Activated effector memory CD4-positive, alpha-beta T cell treated with anti-CD3 and anti-CD28 coated beads, Interleukin-2, amount 50 U/mL, for 16 hours (primary cell): ENCODE results near the gene IL18RAP.

Experiments used
- DNase-seq: peaks from one replicate; pipeline ENCODE4 v3.0.0-alpha.2; 2020

The IL18RAP gene

DNA sequence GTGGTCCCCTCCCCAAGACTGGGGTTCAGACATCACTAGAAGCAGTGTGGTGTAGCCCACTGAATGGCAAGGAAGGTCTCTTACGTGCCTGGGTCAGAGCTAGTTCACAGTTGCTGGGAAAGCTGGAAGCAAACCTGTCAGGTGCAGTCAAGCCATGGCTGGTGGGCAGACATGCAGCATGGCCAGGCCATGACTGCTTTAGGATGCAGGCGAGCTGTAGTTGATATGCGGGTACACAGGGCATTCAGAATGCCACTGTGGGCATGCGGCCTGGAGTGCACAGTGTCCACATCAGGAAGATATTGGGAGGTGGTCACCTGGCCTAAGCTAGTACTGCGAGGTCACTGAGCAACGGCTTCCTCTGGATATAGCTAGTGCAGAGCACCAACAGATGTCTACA is 38.2 kb downstream of the IL18RAP start:
- DNase-seq, result no peak

DNA sequence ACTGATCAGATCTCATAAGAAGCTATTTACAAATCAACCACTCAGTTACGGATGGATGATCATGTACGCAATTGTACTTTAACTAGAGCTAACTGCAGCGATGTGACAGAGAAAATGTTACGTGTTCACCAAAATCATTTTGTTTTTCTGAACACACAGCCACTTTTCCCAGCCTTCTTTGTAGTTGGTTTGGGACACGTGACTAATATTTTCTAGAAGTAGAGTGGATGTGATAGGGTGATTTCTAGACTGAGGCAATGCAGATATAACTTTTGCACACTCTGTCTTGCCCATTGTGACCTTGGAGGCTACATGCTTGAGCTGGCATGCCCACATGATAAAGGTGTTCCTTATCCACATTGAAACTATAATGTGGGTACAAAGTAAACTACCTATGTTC is 40.2 kb downstream of the IL18RAP start:
- DNase-seq, result no peak

DNA sequence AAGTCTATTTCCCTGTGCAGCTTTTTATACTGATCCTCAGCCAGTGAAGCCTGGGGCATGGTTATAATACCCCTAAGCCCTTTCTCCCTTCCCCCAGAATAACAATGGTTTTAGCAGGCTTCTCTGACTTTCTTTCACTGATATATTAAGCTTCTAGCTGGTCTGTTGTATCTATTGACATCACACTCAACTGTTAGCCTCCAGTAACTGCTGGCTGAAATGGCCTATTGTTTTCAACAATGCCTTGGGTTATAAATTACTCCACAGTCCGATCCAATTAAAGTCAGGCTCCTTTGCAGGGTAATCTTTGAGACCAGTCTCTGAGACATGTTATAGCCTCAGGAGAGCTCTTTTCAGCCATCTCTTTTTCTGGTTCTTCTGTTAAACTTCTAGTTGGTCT is 47.2 kb downstream of the IL18RAP start:
- DNase-seq, result no peak

DNA sequence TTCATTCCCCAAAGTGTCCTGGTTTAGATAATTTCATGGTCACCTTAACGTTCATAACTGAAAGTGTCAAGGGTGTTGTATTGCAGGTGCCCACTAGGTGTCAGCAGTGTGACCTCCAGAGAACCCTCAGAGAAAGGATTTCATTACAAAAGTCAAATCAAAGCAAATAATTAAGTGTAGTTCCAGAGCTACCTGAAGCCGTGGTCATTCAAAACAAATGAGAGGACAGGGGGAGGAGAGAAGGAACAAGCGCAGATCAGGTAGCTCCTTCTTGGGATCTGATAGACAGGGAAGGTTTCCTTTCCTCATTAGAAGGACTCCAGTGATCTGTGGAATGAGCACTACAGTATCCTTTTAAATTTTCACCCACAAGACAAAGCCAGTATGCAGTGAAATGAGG is 50.1 kb downstream of the IL18RAP start, which contains the start of gene SLC9A4:
Gene SLC9A4 (plus strand): TSS at position 207 of the 400 bp plus-strand sequence. CDS start 534 bp downstream, outside the sequence.
- peak; percentile 82 for DNase-seq

DNA sequence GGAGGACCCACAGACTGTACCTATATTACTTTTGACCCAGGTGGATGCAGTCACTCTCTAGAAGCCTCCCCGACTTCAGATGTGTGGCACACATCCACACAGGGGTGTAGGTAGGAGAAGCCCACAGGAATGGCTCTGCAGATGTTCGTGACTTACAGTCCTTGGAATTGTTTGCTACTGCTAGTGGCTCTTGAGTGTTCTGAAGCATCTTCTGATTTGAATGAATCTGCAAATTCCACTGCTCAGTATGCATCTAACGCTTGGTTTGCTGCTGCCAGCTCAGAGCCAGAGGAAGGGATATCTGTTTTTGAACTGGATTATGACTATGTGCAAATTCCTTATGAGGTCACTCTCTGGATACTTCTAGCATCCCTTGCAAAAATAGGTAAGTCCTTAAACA is 50.7 kb downstream of the IL18RAP start:
- no peak for DNase-seq

DNA sequence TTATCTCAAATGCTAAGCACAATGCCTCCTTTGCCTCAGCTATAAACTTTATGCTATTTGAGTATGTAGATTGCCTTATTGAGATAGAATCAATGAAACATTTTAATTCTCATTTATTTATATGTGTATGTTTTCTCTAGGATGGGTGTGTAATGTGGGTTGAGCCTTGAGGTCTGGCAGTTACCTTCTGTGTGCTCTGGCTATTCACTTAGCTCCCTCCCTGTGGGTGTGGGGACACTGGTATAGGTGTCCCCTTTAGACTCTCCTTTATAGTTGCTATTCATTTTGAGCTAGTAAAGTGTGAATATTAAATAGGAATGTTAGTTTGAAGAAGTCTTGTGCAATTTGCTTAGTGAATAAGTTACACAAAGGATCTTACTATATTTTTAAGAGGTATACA is 51.8 kb downstream of the IL18RAP start:
- DNase-seq, result no peak

DNA sequence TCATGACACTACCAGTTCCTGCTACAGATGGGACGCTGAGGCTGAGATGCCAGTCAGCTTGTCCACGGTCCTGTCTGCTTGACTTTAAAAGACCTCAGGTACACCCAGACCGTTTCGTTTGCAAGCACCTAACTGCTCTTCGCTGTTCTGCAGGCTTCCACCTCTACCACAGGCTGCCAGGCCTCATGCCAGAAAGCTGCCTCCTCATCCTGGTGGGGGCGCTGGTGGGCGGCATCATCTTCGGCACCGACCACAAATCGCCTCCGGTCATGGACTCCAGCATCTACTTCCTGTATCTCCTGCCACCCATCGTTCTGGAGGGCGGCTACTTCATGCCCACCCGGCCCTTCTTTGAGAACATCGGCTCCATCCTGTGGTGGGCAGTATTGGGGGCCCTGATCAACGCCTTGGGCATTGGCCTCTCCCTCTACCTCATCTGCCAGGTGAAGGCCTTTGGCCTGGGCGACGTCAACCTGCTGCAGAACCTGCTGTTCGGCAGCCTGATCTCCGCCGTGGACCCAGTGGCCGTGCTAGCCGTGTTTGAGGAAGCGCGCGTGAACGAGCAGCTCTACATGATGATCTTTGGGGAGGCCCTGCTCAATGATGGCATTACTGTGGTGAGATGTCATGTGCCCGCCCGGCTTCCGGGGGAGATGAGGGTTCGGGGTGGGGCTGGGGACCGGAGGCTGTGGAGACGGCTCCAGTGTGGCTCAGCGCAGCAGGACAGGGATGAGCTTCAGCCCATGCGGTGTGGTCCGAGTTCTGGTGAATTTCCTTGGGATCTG is 55.9 kb downstream of the IL18RAP start:
- no peak for DNase-seq

DNA sequence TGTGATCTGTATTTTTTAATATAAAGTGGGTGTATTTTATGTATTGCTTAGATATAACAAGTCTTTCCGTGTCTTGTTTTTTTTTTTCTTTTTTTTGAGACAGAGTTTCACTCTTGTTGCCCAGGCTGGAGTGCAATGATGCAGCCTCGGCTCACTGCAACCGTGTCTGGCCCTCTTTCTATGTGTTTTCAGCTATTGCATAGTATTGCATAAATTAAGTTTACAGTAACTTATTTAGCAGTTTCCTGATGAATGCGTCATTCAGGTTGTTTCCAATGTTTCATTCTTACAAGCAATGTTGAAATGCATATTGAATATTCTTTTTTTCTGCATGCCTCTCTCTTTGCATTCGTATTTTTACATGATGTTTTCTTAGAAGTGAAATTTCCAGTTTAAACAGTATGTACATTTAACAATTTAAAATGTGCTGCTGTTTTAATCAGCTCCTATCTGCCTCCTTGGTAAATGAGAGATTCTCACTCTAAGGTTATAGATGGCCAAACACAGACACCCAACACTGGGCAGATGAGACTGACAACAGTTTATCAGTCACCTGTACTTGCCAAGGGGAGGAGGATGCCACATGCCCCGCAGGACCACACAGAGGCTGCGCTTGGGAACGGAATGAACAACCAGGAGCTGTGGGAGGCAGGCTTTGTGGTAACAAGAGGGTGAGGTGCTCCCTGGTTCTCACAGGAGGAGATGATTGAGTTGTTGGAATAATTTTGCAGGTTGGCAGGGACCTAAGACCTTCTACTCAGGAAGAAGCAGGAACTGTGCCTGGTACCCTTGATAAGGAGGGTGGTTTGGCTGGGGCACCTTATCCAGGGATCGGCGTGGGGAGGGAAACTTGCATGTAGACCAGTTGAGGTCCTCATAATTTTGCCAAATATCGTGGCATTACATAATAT is 57.6 kb downstream of the IL18RAP start:
- no peak for DNase-seq

DNA sequence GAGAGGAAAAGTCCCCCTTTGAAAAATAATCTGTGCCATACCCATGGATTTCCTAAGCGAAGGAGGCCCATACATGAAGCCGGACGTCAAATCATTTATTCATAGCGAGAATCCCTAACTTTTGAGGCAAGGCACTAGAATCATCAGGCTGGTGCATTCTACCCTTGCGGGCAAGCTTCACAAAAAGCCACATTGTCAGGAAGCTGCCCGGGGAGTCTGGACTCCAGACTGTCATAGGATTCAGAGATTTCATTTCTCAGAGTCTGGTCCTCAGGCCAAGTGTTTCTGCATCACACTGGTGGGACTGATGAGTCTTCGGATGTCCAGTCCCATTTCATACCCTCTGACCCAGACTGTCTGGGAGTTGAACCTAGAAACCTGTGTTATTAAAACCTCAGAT is 59.0 kb downstream of the IL18RAP start:
- no peak for DNase-seq

DNA sequence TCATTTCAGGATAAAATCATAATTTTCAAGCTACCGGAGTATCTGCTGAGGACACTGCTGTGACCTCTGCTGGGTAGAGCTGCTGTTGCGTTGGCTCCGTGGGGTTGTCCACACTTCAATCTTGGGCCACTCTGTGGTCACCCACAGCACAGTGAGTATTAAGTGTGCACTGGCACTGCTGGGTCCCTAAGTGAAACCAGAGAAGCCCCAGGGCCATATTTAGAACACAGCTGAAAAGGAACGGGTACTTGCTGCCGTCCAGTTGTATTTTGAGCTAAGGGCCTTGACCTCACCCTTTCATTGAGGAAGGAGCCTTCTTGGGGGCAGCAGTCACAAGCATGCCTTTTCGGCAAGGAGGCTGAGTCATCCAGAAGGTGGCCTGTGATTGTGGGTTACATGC is 60.1 kb downstream of the IL18RAP start:
- DNase-seq, result no peak

DNA sequence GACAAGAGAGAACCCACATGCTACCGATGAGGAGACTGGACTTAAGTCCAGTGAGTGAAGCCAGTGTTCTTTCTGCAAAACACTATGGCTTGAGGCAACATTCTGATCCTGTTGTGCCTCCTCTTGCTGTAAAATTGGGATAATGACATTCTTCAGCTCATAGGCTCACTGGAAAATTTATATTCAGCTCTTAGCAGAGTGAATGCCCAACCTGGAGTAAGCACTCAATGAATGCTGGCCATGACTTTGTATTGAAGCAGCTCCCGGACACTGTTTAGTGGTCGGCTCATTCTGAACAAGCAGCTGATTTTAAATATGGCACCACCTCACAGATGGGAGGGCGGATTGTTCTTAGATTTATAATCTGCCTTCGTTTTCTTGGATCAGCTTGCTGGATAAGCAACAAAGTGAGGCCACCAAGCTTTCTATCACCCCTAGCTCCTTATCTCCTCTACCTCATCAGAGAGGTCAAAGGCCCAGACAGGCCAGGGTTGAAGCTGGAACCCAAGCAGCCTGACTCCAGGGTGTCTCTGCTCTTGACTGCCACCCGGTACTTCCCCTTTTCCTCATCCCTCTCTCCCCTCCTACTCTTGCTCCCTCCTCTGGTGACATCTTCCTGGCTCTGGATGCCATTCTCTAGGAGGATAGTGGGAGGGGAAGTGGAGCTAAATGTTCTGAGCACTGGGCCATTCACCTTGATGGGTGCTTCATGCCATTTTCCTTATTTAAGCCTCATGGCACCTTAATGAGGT is 61.5 kb downstream of the IL18RAP start:
- DNase-seq, result no peak

DNA sequence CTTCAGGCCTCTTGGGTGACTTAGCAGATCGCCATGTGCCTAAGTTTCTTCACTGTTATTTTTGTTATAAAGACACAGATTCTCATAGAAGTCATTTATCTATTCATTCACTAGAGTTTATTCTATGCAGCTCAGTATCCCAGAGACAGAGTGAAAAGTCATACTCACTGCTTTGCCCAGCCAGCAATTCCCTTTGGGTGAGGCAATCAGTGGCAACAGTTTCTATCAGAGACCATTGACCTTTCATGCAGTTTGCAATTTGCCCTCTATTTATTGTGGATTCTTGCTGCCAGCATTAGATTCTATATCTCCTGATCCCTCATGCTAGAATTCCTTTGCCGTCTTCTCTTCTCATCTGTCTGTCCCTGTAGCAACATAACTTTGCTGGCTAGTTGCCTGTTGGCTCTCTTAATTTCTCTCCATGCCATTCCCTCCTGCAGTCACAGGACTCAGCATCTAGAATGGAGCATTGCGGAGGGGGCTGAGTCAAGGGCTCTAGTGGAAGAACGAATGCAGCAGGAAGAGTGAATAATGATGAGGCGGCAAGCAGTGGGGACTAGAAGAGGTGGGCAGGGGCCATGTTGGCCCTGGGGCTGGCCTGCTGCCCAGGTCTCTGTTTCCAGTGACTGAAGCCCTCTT is 62.3 kb downstream of the IL18RAP start:
- DNase-seq, result no peak

DNA sequence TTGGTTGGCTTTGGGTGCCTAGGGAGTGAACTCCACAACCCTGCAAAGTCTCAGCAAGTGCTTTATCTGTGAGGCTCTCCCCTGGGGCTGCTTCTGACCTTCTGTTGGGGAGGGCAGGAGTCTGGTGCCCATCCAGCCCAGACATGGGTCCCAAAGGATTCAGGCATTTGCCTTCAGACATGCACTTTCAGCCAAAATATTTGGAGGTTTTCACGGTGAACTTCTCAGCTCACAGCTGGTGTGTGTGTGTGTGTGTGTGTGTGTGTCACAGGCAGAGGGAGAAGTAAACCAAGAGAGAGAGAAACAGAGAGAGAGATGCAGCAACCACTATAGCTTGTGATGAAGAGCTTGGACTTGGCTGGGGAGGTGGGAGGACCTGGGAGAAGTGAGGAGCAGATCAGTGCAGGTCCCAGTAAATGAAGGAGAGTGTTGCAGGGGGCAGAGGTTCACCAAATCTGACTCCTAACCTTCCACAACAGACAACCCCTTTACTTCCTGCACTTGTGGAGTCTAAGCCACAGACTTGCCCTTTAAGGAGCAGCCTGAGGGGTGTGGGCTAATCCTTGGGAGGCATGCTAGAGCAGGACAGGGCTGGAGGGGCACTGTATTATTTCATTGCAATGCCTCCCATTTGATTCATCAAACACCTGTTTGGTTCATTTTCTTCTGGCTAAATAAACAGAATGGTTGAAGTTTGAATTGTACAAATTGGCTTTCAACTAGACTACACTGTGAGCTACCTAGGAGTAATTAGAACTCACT is 64.2 kb downstream of the IL18RAP start:
- no peak for DNase-seq

DNA sequence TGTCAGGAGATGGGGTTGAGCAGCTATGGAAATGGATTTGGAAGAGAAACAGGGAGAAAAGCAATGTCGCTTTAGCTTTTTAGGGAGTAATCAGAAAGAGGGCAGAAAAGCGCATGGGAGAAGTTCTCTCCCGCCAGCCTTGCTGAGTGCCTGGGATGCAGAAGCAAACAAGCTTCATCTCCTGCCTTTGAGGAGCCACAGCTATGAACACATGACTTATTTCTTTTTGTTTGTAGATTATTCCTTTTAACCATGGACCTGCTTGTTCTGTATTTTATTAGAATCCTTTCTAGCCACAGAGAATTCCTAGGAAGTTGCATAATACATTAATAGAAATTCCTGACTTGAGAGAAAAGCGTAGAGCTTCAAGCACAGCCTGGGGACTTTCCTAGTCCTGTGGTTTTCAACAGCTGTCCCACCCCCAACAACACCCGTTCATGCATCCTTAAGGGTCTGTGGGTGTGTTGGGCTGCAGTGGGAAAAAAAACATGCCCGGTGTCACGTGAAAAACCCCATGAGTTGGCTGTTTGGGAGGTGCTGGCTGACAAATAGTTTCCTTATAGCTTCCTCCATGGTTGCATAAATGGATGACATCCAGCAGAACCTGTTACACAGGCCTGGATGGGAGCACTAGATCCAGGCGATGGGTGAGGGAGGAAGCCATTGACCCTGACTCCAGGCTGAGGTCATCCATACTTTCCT is 65.0 kb downstream of the IL18RAP start:
- DNase-seq, result no peak

DNA sequence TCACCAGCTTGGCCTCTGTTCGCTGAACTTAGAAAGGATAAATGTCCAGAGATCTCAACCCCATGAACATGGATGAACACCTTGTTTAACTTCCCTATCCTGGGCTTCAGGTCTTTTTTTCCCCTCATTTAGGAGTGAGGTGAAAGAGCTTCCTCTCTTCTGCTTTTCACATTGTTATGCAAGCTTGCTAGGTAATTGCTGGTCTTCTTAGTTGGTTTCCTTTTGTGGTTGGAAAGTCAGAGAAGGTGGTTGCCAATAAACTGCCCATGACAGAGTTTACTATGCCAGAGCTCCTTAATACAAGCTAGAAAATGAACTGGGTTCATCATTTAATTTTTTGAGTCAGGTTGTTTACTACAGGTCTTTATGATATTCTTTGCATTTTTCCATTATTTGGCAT is 66.7 kb downstream of the IL18RAP start:
- no peak for DNase-seq

DNA sequence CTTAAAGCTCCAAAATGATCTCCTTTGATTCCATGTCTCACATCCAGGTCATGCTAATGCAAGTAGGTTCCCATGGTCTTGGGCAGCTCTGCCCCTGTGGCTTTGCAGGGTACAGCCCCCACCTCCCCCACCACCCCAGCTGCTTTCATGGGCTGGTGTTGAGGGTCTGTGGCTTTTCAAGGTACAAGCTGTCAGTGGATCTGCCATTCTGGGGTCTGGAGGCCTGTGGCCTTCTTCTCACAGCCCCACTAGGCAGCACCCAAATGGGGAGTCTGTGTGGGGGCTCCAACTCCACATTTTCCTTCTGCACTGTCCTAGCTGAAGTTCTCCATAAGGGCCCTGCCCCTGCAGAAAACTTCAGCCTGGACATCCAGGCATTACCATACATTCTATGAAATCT is 69.0 kb downstream of the IL18RAP start:
- DNase-seq, result no peak

DNA sequence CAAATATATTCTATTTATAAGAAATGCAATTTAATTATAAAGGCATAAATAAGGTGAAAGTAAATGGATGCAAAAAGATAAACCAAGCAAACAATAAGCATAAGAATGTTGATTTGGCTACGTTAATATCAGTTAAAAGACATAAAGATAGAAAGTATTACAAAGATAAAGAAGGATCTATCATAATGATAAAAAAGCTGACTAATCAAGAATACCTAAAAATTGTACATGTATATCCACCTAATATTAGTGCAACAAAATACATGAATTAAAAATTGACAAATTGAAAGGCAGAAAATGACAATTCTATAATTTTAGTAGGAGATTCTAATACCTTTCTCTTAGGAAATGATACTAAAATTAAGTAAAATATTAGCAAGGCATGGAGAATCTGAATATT is 71.6 kb downstream of the IL18RAP start:
- no peak for DNase-seq

DNA sequence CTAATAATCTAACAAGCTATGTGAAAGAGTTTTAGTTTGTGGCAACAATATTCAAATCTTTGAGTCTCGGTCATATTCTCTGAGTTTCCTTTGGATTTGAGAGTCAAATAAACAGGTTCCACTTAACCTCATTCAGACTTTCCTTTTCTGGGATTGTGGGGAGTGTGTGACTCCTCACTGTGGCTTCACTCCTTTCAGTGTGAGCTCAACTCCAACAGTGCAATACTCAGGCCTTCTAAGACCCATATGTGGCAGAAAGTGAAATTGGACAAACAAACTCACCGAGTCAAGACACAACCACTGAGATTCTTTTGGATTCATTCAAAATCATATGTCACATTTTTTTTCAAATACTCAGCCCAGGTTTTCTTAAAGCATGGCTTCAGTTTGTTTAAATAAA is 75.5 kb downstream of the IL18RAP start:
- DNase-seq, result no peak

DNA sequence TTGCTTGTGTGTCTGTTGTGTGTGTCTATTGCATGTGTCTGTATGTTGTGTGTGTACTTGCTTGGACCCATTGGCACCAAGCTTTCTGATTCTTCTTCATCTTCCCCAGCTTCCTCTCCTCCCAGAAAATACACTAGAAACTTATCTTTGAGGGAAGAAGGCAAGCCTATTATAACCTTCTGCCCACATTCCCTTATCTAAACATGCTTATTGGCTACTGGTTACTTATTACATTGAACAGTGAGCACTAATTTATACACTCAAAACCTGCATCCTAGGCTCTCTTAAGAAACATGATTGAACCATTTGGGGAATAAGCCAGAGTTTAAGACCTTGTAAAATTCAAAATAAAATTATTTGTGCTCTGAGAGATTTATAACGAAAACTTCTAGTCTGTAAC is 76.6 kb downstream of the IL18RAP start:
- DNase-seq, result no peak
